GM19043 (cell line): ENCODE measurements around the gene SEC61A2.
"Not testable (repeated sequence)": the region's sequence is repeated elsewhere in the genome, so short reads cannot be mapped to it uniquely, and the experiment has no call there.

Experiments used
- ATAC-seq: cut with Tn5 transposase; IDR thresholded peaks from one replicate; pipeline ENCODE4 v1.9.1; 2021; ENCODE audit warnings: low read depth; ENCODE audit not compliant: unreplicated experiment

SEC61A2 gene

GRCh38 chr10:12158111-12158510 is 28.6 kb downstream of the SEC61A2 start:
- no peak for ATAC-seq

GRCh38 chr10:12160664-12161063 is 31.2 kb downstream of the SEC61A2 start:
- no peak for ATAC-seq

- ATAC-seq: no peak
Measured at GRCh38 chr10:12162927-12163326, 33.5 kb downstream of the SEC61A2 start.

- no peak for ATAC-seq
Measured at GRCh38 chr10:12164085-12164484, 34.6 kb downstream of the SEC61A2 start.

GRCh38 chr10:12165036-12165435 is 35.6 kb downstream of the SEC61A2 start:
- ATAC-seq: no peak

GRCh38 chr10:12165999-12166775 is 36.7 kb downstream of the SEC61A2 start:
- no peak for ATAC-seq

- not testable (repeated sequence) for ATAC-seq
Measured at GRCh38 chr10:12171512-12171911, 42.0 kb downstream of the SEC61A2 start.

GRCh38 chr10:12177642-12178041 is 48.2 kb downstream of the SEC61A2 start:
- ATAC-seq: no peak

GRCh38 chr10:12179606-12180170 is 50.2 kb downstream of the SEC61A2 start:
- no peak for ATAC-seq

GRCh38 chr10:12180221-12180974 is 50.9 kb downstream of the SEC61A2 start:
- ATAC-seq: no peak

GRCh38 chr10:12181065-12181775 is 51.7 kb downstream of the SEC61A2 start:
- no peak for ATAC-seq

GRCh38 chr10:12184165-12184564 is 54.7 kb downstream of the SEC61A2 start:
- ATAC-seq: no peak

- ATAC-seq: no peak
Measured at GRCh38 chr10:12186323-12186722, 56.8 kb downstream of the SEC61A2 start.

- ATAC-seq: no peak
Measured at GRCh38 chr10:12187321-12187905, 57.9 kb downstream of the SEC61A2 start.

- no peak for ATAC-seq
Measured at GRCh38 chr10:12188656-12189055, 59.2 kb downstream of the SEC61A2 start.

- ATAC-seq: no peak
Measured at GRCh38 chr10:12189426-12189825, 59.9 kb downstream of the SEC61A2 start.

- no peak for ATAC-seq
Measured at GRCh38 chr10:12191715-12192114, 62.2 kb downstream of the SEC61A2 start.

- no peak for ATAC-seq
Measured at GRCh38 chr10:12193193-12193592, 63.7 kb downstream of the SEC61A2 start.

GRCh38 chr10:12194752-12195271 is 65.3 kb downstream of the SEC61A2 start:
- no peak for ATAC-seq

GRCh38 chr10:12195281-12195602 is 65.8 kb downstream of the SEC61A2 start:
- ATAC-seq: no peak
